HG02885 (cell line): ENCODE results near the gene CCDC59.

Experiments used
- ATAC-seq: cut with Tn5 transposase; IDR thresholded peaks from one replicate; pipeline ENCODE4 v1.9.1; 2021; ENCODE audit warnings: mild to moderate bottlenecking; ENCODE audit not compliant: unreplicated experiment, poor library complexity

The CCDC59 gene

DNA sequence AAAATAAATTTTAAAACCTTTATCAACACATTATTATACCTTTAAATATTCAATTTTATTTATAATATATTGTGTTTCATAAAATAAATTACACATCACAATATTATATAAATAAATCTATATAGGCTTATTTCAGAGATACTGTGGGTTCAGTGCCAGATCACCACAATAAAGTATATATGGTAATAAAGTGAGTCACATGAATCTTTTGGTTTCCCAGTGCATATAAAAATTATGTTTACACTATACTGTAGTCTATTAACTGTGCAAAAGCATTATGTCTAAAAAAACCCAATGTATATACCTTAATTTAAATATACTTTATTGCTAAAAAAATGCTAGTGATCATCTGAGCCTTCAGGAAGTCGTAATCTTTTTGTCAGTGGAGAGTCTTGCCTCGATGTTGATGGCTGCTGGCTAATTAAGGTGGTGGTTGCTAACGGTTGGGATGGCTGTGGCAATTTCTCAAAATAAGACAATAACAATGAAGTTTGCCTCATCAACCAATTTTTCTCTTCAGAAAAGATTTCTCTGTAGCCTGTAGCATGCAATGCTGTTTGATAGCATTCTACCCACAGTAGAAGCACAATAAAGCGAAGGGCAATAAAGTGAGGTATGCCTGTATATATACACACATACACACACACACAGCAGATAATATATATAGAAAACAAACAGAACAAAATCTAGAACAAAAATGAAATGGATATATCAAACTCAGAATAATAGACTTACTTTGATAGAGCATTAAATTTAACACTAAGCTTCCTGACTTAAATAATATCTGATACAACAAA, 32.4 kb downstream of the CCDC59 start:
- no peak for ATAC-seq

DNA sequence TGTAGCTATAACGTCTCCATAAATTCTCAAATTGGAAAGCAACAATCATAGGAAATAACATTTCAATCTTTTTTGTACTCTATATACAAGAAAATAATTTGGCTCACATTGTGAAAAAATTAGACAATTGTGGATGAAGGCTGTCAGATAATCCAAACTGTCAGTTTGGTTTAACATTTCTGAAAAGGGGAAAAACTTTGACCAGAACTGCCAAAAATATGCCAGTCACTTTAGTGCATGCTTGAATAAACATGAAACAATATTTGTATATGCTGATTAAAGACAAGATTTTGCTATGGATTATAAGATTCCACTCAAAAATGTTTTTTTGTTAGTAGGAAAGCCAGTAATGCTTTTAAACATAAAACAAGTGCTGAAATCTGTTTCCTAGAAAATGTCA, 38.9 kb downstream of the CCDC59 start:
- no peak for ATAC-seq

DNA sequence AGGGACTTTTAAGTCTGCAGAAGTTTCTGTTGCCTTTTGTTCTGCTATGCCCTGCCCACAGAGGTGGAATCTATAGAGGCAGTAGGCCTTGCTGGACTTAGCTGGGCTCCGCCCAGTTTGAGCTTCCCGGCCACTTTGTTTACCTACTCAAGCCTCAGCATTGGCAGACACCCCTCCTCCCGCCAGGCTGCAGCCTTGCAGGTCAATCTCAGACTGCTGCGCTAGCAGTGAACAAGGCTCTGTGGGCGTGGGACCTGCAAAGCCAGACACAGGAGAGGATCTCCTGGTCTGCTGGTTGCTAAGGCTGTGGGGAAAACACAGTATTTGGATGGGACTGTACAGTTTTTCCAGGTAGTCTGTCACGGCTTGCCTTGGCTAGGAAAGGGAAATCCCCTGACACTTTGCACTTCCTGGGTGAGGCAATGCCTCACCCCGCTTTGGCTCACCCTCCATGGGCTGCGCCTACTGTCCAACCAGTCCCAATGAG, 43.7 kb downstream of the CCDC59 start:
- no peak for ATAC-seq
